Thoracic aorta (tissue), 2 donors: ENCODE results near the gene TNPO3. TPM values are rescaled to one million over a fixed set of nuclear protein-coding genes. Genes with fewer than 3 reads are reported as not detected.
"Not testable (repeated sequence)": the region's sequence is repeated elsewhere in the genome, so short reads cannot be mapped to it uniquely, and the experiment has no call there.

ENCODE experiments used
- ATAC-seq: fragments of 150-250 bp; one replicate; pipeline ENCODE4 v1.8.0; 2017; ENCODE audit warnings: low read depth; ENCODE audit not compliant: insufficient number of reproducible peaks, low FRiP score
- DNase-seq: peaks from one replicate; pipeline ENCODE4 v3.0.0-alpha.2; 2020; ENCODE audit warnings: low spot score
- H3K27ac ChIP-seq, 2 donors: fragments of 200-600 bp; sonication (generic); 1 replicate in 1 of 2; 2 replicates in 1 of 2; pipeline ENCODE4 v1.5.1; 2016; ENCODE audit warnings: mild to moderate bottlenecking in 2 of 2, moderate library complexity in 2 of 2
- H3K27me3 ChIP-seq: fragments of 200-600 bp; sonication (generic); replicated peaks from 2 replicates; pipeline ENCODE4 v1.6.0; 2016; ENCODE audit warnings: mild to moderate bottlenecking; ENCODE audit not compliant: insufficient read depth
- H3K36me3 ChIP-seq: fragments of 200-600 bp; sonication (generic); one replicate; pipeline ENCODE4 v1.5.1; 2016
- H3K4me1 ChIP-seq, 2 donors: fragments of 200-600 bp; sonication (generic); 1 replicate in 1 of 2; 2 replicates in 1 of 2; pipeline versions ENCODE4 v1.5.1 to v1.6.0; 2016; ENCODE audit warnings: low read depth in 2 of 2, mild to moderate bottlenecking in 1 of 2; ENCODE audit not compliant: control insufficient read depth in 1 of 2
- H3K4me3 ChIP-seq: fragments of 200-600 bp; sonication (generic); 2 replicates; pipeline ENCODE4 v1.5.1; 2016; ENCODE audit warnings: mild to moderate bottlenecking
- H3K9me3 ChIP-seq: fragments of 200-600 bp; sonication (generic); 2 replicates; pipeline ENCODE4 v1.5.1; 2016
- total RNA-seq, 2 donors: library from RNA; depleted of rRNA; stranded (reverse); fragments of >200 nt; gene quantifications; one replicate each; pipeline versions ENCODE4 v1.1.0 to v1.2.3, GENCODE V29; 2016
- TF ChIP-seq, protein P1 (sequence below): fragments of 200-600 bp; sonication (generic); IDR thresholded peaks from one replicate; pipeline ENCODE4 v1.5.1; 2019; ENCODE audit warnings: antibody characterized with exemption

Gene TNPO3
- total RNA-seq, 2 donors from 2014 or later = 28.6 to 29.5 TPM

DNA sequence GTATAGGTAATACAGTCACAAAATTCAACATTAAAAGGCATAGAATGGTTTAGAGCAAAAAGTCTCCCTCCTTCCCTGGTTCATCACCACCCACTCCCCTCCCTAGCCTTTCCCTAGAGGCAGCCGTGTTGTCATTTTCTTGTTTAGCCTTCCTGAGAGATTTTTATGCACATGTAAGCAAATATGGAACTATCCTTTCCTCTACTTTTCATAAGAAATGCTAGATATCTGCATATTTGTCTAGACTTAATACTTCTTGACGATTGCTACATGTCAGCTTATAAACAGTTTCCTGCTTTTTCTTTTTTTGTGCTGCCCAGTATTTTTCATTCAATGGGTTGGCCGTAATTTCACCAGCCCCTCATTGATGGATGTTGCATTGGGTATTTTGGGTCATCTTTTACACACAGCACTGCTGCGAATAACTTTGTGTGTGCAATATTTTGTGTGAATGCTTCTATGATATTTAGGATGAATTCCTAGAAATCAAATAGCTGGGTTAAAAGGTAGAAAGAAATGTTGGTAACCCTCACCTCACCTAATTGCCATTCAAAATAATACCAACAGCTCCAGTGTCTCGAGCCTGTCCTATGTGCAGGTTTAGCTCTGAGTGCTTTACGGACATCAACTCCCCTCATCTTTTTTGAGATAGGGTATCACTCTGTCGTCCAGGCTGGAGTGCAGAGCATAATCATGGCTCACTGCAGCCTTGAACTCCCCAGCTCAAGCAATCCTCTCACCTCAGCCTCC, 110.2 kb downstream of the TNPO3 start:
- TF ChIP-seq, protein P1, sequence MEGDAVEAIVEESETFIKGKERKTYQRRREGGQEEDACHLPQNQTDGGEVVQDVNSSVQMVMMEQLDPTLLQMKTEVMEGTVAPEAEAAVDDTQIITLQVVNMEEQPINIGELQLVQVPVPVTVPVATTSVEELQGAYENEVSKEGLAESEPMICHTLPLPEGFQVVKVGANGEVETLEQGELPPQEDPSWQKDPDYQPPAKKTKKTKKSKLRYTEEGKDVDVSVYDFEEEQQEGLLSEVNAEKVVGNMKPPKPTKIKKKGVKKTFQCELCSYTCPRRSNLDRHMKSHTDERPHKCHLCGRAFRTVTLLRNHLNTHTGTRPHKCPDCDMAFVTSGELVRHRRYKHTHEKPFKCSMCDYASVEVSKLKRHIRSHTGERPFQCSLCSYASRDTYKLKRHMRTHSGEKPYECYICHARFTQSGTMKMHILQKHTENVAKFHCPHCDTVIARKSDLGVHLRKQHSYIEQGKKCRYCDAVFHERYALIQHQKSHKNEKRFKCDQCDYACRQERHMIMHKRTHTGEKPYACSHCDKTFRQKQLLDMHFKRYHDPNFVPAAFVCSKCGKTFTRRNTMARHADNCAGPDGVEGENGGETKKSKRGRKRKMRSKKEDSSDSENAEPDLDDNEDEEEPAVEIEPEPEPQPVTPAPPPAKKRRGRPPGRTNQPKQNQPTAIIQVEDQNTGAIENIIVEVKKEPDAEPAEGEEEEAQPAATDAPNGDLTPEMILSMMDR = no peak
- no peaks in the 10 kb centered on the region for H3K27me3 ChIP-seq
- H3K27ac ChIP-seq = no peak overlapping the region
- H3K36me3 ChIP-seq = no peaks in the 10 kb centered on the region
- H3K9me3 ChIP-seq = no peaks in the 10 kb centered on the region
- H3K4me1 ChIP-seq = no peaks in the 10 kb centered on the region
- DNase-seq = no peak
- no peak for ATAC-seq
- H3K4me3 ChIP-seq = no peak overlapping the region

DNA sequence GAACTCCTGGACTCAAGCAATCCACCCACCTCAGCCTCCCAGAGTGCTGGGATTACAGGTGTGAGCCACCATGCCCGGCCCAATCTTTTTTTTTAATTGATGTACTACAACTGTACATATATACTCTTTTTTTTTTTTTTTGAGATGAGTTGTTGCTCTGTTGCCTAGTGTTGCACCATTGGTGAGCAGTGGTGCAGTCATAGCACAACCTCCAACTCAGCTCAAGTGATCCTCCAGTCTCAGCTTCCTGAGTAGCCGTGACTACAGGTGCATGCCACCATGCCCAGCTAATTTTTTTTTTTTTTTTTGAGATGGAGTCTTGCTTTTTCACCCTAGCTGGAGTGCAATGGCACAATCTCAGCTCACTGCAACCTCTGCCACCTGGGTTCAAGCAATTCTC, 111.7 kb downstream of the TNPO3 start:
- not testable (repeated sequence) for DNase-seq, H3K9me3 ChIP-seq, H3K4me1 ChIP-seq, H3K36me3 ChIP-seq, ATAC-seq, H3K27ac ChIP-seq, H3K4me3 ChIP-seq, H3K27me3 ChIP-seq

DNA sequence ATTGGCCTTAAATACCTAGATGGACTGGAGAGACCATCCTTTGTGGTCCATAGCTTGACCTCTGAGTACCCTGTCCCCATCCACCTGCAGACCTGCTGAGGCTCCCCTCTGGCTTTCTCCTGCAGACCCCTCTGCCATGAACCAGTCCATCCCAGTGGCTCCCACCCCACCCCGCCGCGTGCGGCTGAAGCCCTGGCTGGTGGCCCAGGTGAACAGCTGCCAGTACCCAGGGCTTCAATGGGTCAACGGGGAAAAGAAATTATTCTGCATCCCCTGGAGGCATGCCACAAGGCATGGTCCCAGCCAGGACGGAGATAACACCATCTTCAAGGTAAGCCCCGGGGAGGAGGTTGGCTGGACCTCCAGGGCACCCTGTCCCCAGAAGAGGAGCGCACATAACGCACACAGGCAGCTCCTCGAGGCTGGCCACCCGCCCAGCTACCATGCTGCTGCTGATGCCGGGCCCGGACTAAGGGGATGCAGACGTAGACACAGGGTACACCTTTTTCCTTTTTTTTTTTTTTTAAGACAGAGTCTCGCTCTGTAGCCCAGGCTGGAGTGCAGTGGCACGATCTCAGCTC, 112.9 kb downstream of the TNPO3 start:
- H3K27me3 ChIP-seq = no peaks in the 10 kb centered on the region
- H3K27ac ChIP-seq = no peak overlapping the region
- H3K9me3 ChIP-seq = no peaks in the 10 kb centered on the region
- no peak for DNase-seq
- ATAC-seq = no peak
- H3K36me3 ChIP-seq = no peaks in the 10 kb centered on the region
- TF ChIP-seq, protein P1 = no peak
- no peak overlapping the region for H3K4me3 ChIP-seq
- H3K4me1 ChIP-seq = peaks cover 0 to 15% of the 10 kb centered on the region in 2 donors

DNA sequence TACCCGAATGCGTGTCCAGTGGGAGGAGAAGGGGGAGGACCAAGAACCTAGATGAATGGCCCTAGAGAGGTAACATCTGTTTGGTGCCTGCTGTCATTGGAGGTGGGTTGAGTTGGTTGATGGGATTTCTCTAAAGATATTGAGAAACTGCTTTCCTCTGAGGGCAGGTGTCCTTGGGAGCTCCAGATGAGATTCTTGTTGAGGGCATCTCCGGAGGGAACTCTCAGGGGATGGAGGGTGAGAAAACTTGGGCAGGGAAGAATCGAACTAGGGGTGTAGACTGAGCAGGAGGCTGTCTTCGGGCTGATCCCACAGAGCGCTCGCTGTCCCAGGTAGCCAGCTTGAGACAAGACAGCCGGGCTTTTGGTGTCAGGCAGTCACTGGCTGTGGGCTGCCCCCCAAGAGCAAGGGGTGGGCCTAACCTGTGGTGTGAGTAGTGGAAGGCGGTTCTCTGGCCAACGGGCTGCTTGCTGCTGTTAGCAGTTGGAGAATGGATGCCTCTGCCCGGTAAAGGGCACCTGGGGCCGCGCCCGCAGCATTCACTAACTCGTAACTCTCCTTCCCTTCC, 113.5 kb downstream of the TNPO3 start:
- ATAC-seq (no peak), DNase-seq (no peak)
- H3K4me3 ChIP-seq = peak overlapping the region; percentile 91
- TF ChIP-seq, protein P1 = no peak
- H3K36me3 ChIP-seq = no peaks in the 10 kb centered on the region
- peaks cover 0 to 15% of the 10 kb centered on the region in 2 donors for H3K4me1 ChIP-seq
- no peak overlapping the region for H3K27ac ChIP-seq
- H3K27me3 ChIP-seq = no peaks in the 10 kb centered on the region
- H3K9me3 ChIP-seq = no peaks in the 10 kb centered on the region

DNA sequence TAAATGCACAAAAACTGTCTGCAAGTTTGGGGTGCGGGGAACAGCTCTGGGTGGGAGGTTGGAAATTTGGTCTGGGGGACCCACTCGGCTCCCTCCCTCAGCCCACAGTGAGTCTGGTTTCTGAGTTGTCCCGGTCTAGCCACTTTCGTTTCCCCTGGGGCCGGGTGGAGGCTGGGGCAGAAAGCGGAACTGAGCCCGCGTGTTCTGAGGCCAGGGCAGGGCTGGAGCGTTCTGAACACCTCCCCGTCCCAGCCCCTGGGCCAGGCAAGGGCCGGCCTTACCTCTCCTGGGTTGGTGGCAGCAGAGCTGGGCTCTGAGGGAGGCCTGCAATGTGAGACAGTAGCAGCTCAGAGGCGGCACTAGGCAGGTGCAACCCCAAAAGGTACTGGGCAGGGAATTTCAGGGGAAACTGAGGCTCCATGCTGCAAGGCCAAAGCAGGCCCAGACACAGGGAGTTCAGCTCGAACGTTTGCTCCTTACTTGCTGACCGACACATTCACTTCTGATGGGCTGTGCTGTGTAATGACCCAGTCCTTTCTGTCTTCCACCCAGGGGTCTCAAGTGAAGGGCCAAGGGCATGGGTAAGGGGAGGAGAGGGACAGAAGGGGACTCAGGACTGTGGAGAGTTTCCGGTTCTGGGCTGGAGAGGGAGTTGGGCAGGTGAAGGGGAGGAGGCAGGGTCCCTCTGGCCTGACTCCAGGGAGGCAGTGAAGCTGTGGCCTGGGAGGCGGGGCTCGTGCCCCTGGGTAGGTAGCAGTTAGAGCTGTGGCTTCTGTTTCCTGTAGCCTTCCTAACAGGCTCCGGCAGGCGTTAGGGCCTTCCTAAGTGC, 114.2 kb downstream of the TNPO3 start:
- ATAC-seq (no peak), DNase-seq (no peak)
- peaks cover 0 to 15% of the 10 kb centered on the region in 2 donors for H3K4me1 ChIP-seq
- peak overlapping the region in 1 of 2 donors; percentile 30 for H3K27ac ChIP-seq
- peak overlapping the region; percentile 91 for H3K4me3 ChIP-seq
- H3K36me3 ChIP-seq = no peaks in the 10 kb centered on the region
- no peaks in the 10 kb centered on the region for H3K9me3 ChIP-seq
- no peaks in the 10 kb centered on the region for H3K27me3 ChIP-seq
- TF ChIP-seq, protein P1 = no peak
